Epithelial cell of proximal tubule (primary cell): ENCODE results near the gene MDN1. TPM values are rescaled to one million over a fixed set of nuclear protein-coding genes. Genes with fewer than 3 reads are reported as not detected.

Experiments
- DNase-seq: peaks from one replicate; pipeline ENCODE4 v3.0.0-alpha.2; 2011; ENCODE audit warnings: low read depth
- H3K4me3 ChIP-seq: 2 replicates; pipeline ENCODE4 v1.5.1; 2011; ENCODE audit warnings: low read depth, mild to moderate bottlenecking, low read length
- total RNA-seq: library from RNA; depleted of rRNA; stranded (reverse); fragments of >200 nt; gene quantifications from 2 replicates; pipeline ENCODE4 v1.2.3, GENCODE V29; 2015
- TF ChIP-seq, protein P1 (sequence below): conservative IDR thresholded peaks from 2 replicates; pipeline ENCODE4 v1.5.1; 2012; ENCODE audit warnings: low read depth, mild to moderate bottlenecking, low read length

The MDN1 gene
- total RNA-seq, 1 donor from 2014 or later: 11.3 TPM

DNA sequence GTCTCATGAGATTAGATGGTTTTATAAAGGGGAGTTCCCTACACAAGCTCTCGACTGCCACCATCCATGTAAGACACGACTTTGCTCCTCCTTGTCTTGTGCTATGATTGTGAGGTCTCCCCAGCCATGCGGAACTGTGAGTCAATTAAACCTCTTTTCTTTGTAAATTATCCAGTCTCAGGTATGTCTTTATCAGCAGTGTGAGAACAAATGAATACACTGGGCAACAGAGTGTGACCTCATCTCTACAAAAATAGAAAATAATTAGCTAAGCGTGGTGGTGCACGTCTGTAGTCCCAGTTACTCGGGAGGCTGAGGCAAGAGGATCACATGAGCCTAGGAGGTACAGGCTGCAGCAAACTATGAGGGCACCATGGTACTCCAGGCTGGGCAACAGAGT lies 51.3 kb downstream of the MDN1 start:
- DNase-seq: no peak
- TF ChIP-seq, protein P1, sequence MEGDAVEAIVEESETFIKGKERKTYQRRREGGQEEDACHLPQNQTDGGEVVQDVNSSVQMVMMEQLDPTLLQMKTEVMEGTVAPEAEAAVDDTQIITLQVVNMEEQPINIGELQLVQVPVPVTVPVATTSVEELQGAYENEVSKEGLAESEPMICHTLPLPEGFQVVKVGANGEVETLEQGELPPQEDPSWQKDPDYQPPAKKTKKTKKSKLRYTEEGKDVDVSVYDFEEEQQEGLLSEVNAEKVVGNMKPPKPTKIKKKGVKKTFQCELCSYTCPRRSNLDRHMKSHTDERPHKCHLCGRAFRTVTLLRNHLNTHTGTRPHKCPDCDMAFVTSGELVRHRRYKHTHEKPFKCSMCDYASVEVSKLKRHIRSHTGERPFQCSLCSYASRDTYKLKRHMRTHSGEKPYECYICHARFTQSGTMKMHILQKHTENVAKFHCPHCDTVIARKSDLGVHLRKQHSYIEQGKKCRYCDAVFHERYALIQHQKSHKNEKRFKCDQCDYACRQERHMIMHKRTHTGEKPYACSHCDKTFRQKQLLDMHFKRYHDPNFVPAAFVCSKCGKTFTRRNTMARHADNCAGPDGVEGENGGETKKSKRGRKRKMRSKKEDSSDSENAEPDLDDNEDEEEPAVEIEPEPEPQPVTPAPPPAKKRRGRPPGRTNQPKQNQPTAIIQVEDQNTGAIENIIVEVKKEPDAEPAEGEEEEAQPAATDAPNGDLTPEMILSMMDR: no peak
- H3K4me3 ChIP-seq: no peak overlapping the region

DNA sequence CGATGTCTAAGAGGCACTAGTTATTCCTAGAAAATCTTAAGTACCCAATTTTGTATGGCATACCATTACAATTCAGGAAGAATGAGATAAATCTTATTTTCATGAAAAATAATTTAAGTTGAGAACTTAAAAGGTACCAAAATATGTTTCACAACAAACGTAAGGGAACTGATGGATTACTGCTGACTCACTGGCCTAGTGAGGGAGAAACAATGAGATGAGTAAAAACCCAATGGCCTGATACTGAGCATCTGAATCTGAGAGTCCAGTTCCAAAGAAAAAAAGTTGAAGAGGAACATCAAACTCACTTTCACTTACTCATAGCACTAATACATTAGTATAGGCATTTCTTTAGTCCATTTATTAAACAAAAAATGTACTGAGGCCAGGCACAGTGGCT lies 56.0 kb downstream of the MDN1 start:
- H3K4me3 ChIP-seq: no peak overlapping the region
- DNase-seq: no peak
- TF ChIP-seq, protein P1: no peak

DNA sequence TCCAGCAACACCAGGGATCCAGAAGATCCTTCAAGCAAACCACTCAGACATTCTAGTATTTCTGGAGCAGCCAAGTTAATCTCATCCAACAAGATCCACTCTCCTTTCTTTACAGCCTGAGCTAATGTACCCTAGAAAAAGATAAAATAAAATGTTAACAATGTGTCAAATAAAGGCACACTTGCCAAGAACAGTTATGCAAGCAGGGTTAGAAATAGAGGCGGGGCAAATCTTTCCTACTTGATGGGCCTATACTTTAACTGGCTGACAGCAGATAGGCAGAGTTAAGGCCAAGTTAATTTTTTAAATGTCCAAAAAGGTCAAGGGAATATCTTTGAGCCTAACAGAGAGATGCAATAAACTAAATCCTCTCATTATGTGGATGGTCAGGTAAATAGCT lies 60.8 kb downstream of the MDN1 start:
- TF ChIP-seq, protein P1: no peak
- DNase-seq: no peak
- no peak overlapping the region for H3K4me3 ChIP-seq

DNA sequence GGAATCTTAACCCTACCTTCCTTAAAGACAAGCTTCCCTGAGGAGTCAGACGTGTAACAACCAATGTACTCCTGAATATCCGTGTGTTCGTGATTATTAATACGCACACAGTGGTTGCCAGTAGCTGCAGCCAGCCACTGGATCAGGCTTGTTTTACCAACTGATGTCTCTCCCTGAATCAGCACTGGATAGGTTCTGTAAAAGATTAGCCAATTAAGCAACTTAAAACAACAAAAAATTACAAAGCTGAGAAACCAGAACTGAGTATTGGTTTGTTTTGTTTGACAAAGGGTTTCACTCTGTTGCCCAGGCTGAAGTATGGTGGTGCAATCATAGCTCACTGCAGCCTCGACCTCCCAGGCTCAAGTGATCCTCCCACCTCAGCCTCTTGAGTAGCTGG lies 69.3 kb downstream of the MDN1 start:
- TF ChIP-seq, protein P1: no peak
- no peak overlapping the region for H3K4me3 ChIP-seq
- DNase-seq: peak; percentile 44

DNA sequence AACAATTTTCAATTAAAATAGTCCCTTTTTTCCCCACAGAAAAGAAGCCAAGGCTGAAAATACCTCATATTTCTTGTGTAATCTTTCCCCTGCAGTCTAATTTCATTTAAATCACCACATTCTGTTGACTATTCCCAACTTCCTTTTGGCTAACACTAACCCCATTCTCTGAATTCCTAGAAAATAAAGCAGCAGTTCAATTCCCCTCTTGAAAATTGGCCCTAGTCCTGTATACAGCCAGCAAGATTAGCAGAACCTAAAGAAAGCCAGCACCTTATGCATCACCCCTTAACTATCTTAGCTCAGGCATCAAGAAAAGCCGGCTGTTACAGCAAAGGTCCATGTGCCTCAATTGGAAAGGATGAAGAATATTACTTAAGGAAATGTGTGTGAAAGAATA lies 69.7 kb downstream of the MDN1 start:
- TF ChIP-seq, protein P1: no peak
- no peak for DNase-seq
- H3K4me3 ChIP-seq: no peak overlapping the region

DNA sequence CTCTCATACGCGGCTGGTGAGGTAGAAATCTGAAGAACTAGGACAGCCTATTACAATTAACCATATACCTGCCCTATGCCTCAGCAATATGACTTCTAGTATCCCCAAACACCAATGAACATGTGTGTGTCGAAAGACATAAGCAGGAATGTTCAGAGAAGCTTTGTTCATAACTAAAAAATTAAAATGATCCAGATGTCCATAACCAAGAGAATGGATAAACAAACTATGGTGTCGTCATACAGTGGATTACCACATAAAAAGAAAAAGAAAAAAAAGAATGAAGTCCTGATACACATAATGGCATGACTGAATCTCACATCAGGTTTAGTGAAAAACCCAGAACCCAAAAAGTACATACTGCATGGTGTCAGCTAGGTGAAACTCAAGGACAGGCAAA lies 73.9 kb downstream of the MDN1 start:
- DNase-seq: no peak
- TF ChIP-seq, protein P1: no peak
- no peak overlapping the region for H3K4me3 ChIP-seq

DNA sequence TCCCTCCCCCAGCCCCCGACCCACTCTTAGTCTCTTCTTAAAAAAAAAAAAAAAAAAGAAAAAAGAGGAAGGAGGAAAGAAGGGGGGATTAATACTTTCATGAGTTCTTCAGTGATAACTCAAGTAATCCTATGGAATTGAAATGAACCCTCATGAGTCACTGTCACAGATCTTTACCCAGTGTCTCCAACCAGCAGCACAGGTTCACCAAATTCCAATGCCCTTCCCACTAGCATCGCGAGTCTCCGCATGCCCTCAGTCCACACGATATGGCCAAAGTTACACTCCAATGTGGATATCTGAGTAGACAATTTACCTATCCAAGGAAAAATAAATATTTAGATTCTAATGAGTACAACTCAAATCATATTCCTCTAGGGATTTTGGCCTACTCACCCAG lies 74.5 kb downstream of the MDN1 start:
- TF ChIP-seq, protein P1: no peak
- DNase-seq: no peak
- no peak overlapping the region for H3K4me3 ChIP-seq
